GM12865 (cell line): Measurements from ENCODE around the gene OR7C2.
A peak's percentile ranks its signal among the peaks of the same experiment; 100 is the strongest.
"Not testable (repeated sequence)": the region's sequence is repeated elsewhere in the genome, so short reads cannot be mapped to it uniquely, and the experiment has no call there.

Source experiments
- DNase-seq: peaks from one replicate; pipeline ENCODE4 v3.0.0; 2010; ENCODE audit warnings: low read depth
- H3K4me3 ChIP-seq: 2 replicates; pipeline ENCODE4 v1.5.1; 2011; ENCODE audit warnings: mild to moderate bottlenecking, low read depth, low read length, control low read depth
- TF ChIP-seq, protein P1 (sequence below): IDR thresholded peaks from 2 replicates; pipeline ENCODE4 v1.5.1; 2011; ENCODE audit warnings: low read length, control low read depth, low read depth, inconsistent platforms; ENCODE audit not compliant: insufficient read depth; ENCODE audit errors: missing control alignments

The OR7C2 gene

DNA sequence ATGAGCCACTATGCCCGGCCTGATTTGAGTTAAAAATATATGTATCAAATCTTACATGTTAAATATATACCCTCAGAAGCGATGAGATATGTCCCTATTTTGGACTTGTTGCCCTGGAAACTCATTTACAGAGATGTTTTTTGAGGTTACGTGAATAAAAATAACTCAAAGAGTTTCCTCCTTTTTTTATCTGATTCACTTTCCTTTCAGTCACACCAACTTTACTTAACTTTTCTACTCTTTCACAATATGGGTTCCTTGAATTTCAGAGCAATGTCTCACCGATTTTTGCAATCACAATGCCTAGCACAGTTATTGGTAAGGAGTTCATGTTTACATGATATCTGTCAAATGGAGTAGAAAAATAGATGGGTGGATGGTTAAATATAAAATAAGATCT, 2.3 kb downstream of the OR7C2 start:
- no peak overlapping the region for H3K4me3 ChIP-seq
- DNase-seq: no peak
- TF ChIP-seq, protein P1, sequence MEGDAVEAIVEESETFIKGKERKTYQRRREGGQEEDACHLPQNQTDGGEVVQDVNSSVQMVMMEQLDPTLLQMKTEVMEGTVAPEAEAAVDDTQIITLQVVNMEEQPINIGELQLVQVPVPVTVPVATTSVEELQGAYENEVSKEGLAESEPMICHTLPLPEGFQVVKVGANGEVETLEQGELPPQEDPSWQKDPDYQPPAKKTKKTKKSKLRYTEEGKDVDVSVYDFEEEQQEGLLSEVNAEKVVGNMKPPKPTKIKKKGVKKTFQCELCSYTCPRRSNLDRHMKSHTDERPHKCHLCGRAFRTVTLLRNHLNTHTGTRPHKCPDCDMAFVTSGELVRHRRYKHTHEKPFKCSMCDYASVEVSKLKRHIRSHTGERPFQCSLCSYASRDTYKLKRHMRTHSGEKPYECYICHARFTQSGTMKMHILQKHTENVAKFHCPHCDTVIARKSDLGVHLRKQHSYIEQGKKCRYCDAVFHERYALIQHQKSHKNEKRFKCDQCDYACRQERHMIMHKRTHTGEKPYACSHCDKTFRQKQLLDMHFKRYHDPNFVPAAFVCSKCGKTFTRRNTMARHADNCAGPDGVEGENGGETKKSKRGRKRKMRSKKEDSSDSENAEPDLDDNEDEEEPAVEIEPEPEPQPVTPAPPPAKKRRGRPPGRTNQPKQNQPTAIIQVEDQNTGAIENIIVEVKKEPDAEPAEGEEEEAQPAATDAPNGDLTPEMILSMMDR: no peak

DNA sequence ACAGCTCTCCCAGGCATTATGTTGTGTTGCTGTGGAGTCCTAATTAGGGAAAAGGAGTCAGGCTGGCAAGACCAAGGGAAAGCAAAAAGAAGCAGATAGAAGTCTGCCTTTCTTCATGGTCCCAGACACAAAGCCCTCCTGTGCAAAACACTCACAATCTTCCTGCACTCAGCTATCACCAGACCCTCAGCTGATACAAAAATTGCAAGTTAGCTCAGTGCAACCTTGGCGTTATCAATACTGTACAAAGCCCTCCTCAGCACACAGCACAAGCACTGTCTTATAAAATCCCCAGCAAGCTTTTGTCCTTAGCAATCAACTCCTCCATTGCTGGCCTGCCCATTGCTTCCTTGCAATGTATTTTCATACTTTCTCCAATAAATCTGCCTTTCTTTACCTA, 3.2 kb downstream of the OR7C2 start:
- TF ChIP-seq, protein P1: no peak
- H3K4me3 ChIP-seq: no peak overlapping the region
- DNase-seq: no peak

DNA sequence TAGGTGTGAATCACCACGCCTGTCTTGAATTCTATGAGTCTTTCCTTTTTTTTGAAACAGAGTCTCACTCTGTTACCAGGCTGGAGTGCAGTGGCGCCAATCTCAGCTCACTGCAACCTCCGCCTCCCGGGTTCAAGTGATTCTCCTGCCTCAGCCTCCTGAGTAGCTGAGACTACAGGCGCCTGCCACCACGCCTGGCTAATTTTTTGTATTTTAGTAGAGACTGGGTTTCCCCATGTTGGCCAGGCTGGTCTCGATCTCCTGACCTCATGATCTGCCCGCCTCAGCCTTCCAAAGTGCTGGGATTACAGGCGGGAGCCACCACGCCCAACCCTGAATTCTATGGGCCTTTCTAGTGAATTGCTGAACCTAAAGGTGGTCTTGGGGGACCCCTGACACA, 8.1 kb downstream of the OR7C2 start:
- H3K4me3 ChIP-seq, DNase-seq: not testable (repeated sequence)

DNA sequence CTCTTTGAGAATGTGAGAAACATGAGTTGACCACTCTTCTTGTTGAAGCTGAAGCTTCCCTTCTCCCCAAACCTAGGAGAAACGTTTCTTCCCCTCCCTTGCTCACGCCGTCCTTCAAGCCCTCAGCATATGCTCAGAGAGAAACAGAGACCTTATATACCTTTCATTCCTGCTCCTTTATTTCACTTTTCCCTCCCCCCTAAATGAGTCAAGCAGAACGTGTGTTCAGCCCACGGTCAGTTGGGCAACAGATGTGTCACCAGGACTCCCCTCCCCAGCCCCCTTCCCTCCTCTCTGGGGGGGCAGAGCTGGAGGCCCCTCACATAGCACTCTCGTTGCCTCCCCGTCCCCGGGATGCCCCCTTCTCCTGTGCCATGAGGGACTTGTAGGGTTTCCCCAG, 8.6 kb downstream of the OR7C2 start:
- no peak overlapping the region for H3K4me3 ChIP-seq
- no peak for DNase-seq
- TF ChIP-seq, protein P1: no peak

DNA sequence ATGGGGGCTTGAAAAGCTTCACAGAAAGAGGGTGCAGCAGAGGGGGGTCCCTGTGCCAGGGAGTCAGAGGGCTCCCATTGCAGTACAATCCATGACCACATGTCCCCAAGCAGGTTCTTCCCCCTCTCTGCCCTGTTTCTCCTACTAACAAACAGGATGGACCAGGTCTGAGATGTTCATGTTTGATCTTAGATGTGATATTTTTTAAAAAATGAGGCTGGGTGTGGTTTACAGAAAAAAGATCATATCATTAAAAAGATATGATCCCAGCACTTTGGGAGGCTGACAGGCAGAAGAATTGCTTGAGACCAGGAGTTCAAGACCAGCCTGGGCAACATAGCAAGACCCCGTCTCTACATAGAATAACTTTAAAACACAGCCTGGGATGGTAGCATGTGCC, 9.1 kb downstream of the OR7C2 start:
- TF ChIP-seq, protein P1: no peak
- no peak for DNase-seq
- H3K4me3 ChIP-seq: no peak overlapping the region

DNA sequence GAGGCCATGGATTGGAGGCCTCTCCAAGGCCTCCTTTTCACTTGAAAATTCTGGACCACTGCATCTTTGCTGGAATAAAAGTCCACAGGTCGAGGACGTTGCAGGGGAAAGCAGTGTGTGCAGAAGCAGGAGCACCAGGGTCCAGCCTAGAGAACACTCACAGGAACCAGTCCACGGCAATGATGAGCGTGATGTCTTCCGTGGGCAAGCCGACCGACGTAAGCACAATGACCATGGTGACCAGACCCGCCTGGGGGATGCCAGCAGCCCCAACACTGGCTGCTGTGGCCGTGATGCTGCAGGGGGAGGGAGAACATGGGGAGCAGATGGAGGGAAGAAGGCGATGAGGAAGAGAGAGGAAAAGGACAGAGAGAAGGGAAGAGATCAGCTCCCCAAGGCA, 11.5 kb downstream of the OR7C2 start:
- no peak for DNase-seq
- no peak overlapping the region for H3K4me3 ChIP-seq
- TF ChIP-seq, protein P1: no peak

DNA sequence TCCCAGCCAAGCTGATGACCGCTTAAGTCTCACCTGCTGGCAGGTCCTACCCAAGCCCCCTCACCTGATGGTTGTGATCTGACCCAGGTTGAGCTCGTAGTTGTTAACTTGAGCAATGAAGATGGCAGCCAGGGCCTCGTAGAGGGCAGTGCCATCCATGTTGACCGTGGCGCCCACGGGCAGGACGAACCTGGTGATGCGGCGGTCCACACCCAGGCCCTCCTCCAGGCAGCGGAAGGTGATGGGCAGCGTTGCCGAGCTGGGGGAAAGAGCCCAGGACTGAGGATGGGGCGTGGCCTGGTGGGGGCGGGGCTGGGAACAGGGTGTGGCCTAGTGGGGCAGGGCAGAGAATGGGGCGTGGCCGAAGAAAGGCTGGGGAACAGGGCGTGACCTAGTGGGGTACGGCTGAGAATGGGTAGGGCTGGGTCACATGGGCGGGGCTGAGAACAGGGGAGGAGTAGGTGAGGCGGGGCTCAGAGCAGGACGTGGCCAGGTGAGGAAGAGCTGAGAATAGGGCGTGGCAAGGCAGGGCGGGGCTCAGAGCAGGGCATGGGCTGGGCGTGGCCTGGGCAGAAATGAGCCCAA, 12.9 kb downstream of the OR7C2 start:
- H3K4me3 ChIP-seq: no peak overlapping the region
- DNase-seq: peak; percentile 5
- TF ChIP-seq, protein P1: no peak
